CD14-positive monocyte (primary cell): ENCODE measurements around the gene P4HB. TPM values are rescaled to one million over a fixed set of nuclear protein-coding genes. Genes with fewer than 3 reads are reported as not detected.

ENCODE experiments used
- DNase-seq, 3 donors: peaks; one replicate each; pipeline ENCODE4 v3.0.0-alpha.2; 2011 to 2022
- H2AFZ ChIP-seq: 2 replicates; pipeline ENCODE4 v1.6.0; 2012; ENCODE audit warnings: mild to moderate bottlenecking, low read depth, low read length, inconsistent platforms; ENCODE audit not compliant: insufficient read depth, poor library complexity, severe bottlenecking
- H3K27ac ChIP-seq, 2 donors: 1 replicate in 1 of 2; 2 replicates in 1 of 2; pipeline ENCODE4 v1.5.1; 2012 to 2013; ENCODE audit warnings: low read length in 2 of 2, control low read depth in 1 of 2, inconsistent platforms in 1 of 2, low read depth in 1 of 2, mild to moderate bottlenecking in 1 of 2
- H3K27me3 ChIP-seq, 2 donors: one replicate each; pipeline versions ENCODE4 v1.6.0 to v1.6.1; 2011 to 2013; ENCODE audit warnings: low read length in 2 of 2; ENCODE audit not compliant: control insufficient read depth in 2 of 2, insufficient read depth in 2 of 2
- H3K36me3 ChIP-seq, 2 donors: replicated peaks in 1 of 2; 1 replicate in 1 of 2; 2 replicates in 1 of 2; pipeline versions ENCODE4 v1.5.1 to v1.6.1; 2012 to 2013; ENCODE audit warnings: low read length in 2 of 2, control low read depth in 1 of 2, inconsistent platforms in 1 of 2, mild to moderate bottlenecking in 1 of 2; ENCODE audit not compliant: insufficient read depth in 2 of 2, control insufficient read depth in 1 of 2
- H3K4me1 ChIP-seq, 2 donors: 1 replicate in 1 of 2; 2 replicates in 1 of 2; pipeline versions ENCODE4 v1.5.1 to v1.6.1; 2012 to 2013; ENCODE audit warnings: low read length in 2 of 2, control low read depth in 1 of 2, inconsistent platforms in 1 of 2, mild to moderate bottlenecking in 1 of 2, moderate library complexity in 1 of 2; ENCODE audit not compliant: insufficient read depth in 2 of 2, control insufficient read depth in 1 of 2
- H3K4me2 ChIP-seq: replicated peaks from 2 replicates; pipeline ENCODE3; 2012; ENCODE audit warnings: low read length, moderate library complexity, mild to moderate bottlenecking; ENCODE audit not compliant: poor library complexity, severe bottlenecking; ENCODE audit errors: extremely low read depth
- H3K4me3 ChIP-seq, 3 experiments: fragments of 200-600 bp in 1 of 3; sonication (generic) in 1 of 3; replicated peaks in 1 of 3; 1 replicate in 2 of 3; 2 replicates in 1 of 3; pipeline ENCODE4 v1.5.1; 2011 to 2013; ENCODE audit warnings: low read length in 3 of 3, mild to moderate bottlenecking in 3 of 3, control low read depth in 2 of 3, low read depth in 2 of 3, inconsistent platforms in 1 of 3, moderate library complexity in 1 of 3
- H3K79me2 ChIP-seq: 2 replicates; pipeline ENCODE4 v1.6.0; 2012; ENCODE audit warnings: mild to moderate bottlenecking, control low read depth, inconsistent platforms, low read length, moderate library complexity; ENCODE audit not compliant: insufficient read depth
- H3K9ac ChIP-seq: 2 replicates; pipeline ENCODE4 v1.6.0; 2017; ENCODE audit warnings: low read length, mild to moderate bottlenecking; ENCODE audit not compliant: insufficient read depth, poor library complexity, severe bottlenecking
- H3K9me3 ChIP-seq, 2 donors: replicated peaks in 1 of 2; 1 replicate in 1 of 2; 2 replicates in 1 of 2; pipeline versions ENCODE4 v1.5.1 to v1.6.1; 2012 to 2013; ENCODE audit warnings: low read length in 2 of 2, control low read depth in 1 of 2; ENCODE audit not compliant: control insufficient read depth in 1 of 2, insufficient read depth in 1 of 2
- H4K20me1 ChIP-seq: 2 replicates; pipeline ENCODE4 v1.6.0; 2012; ENCODE audit warnings: mild to moderate bottlenecking, low read length, control low read depth, moderate library complexity; ENCODE audit not compliant: insufficient read depth
- H3K27ac Mint-ChIP-seq, 7 donors: one replicate each; pipeline ENCODE4 v1.8.0; 2020; ENCODE audit warnings: mild to moderate bottlenecking in 7 of 7, mixed read lengths in 7 of 7, moderate library complexity in 6 of 7, inconsistent platforms in 2 of 7
- H3K27me3 Mint-ChIP-seq, 3 donors: one replicate each; pipeline ENCODE4 v1.8.0; 2021 to 2022; ENCODE audit warnings: low read depth in 3 of 3, mild to moderate bottlenecking in 3 of 3, mixed read lengths in 3 of 3, moderate library complexity in 3 of 3, inconsistent platforms in 1 of 3
- H3K36me3 Mint-ChIP-seq, 2 donors: one replicate each; pipeline ENCODE4 v1.8.0; 2020; ENCODE audit warnings: mixed read lengths in 2 of 2, inconsistent platforms in 1 of 2, mild to moderate bottlenecking in 1 of 2
- H3K4me1 Mint-ChIP-seq: one replicate; pipeline ENCODE4 v1.8.0; 2020; ENCODE audit warnings: mild to moderate bottlenecking, mixed read lengths
- H3K4me3 Mint-ChIP-seq, 2 donors: one replicate each; pipeline ENCODE4 v1.8.0; 2020; ENCODE audit warnings: mild to moderate bottlenecking in 2 of 2, mixed read lengths in 2 of 2, moderate library complexity in 1 of 2
- H3K9me3 Mint-ChIP-seq, 7 donors: one replicate each; pipeline ENCODE4 v1.8.0; 2020 to 2022; ENCODE audit warnings: mixed read lengths in 7 of 7, mild to moderate bottlenecking in 6 of 7, moderate library complexity in 6 of 7, inconsistent platforms in 2 of 7
- CTCF ChIP-seq: fragments of 200-600 bp; IDR thresholded peaks from one replicate; pipeline ENCODE4 v1.8.0; 2022; ENCODE audit warnings: antibody characterized with exemption, mild to moderate bottlenecking
- WGBS: methylation state at CpG from one replicate; pipeline ENCODE4 v1.1.5; 2013; ENCODE audit warnings: missing lambda C conversion rate; ENCODE audit not compliant: insufficient coverage; 5-methylcytosine and 5-hydroxymethylcytosine counted together
- intact Hi-C, 2 donors: fragments of 100-400 bp; cut with micrococcal nuclease; formaldehyde crosslinking; loops; one replicate each; pipeline versions ENCODE4 v1.15.0 to v1.15.1; 2023
- polyA plus RNA-seq, 3 donors: library from polyadenylated mRNA; depleted of rRNA in 1 of 3; unstranded in 2 of 3; stranded (reverse) in 1 of 3; fragments of 300-500 nt in 2 of 3; fragments of >200 nt in 1 of 3; fragmentation: Illumina TruSeq in 2 of 3; gene quantifications; 1 replicate in 2 of 3; 2 replicates in 1 of 3; pipeline ENCODE4 v1.2.3, GENCODE V29; 2012 to 2021

P4HB gene
- polyA plus RNA-seq, 3 donors = 108 to 297 (median 291) TPM

- H4K20me1 ChIP-seq = peaks cover 55% of the 10 kb centered on the region
- no peak overlapping the region for H3K4me2 ChIP-seq
- no peak overlapping the region for H3K4me3 ChIP-seq
- H2AFZ ChIP-seq = no peak overlapping the region
- H3K79me2 ChIP-seq = peaks cover 50% of the 10 kb centered on the region
- no peak overlapping the region for H3K27ac ChIP-seq
- no peak for TF ChIP-seq CTCF
- H3K9me3 ChIP-seq = no peaks in the 10 kb centered on the region
- no peaks in the 10 kb centered on the region for H3K27me3 ChIP-seq
- H3K27me3 Mint-ChIP-seq = peaks cover 0 to 3% (median 0%) of the 10 kb centered on the region in 3 donors
- H3K36me3 Mint-ChIP-seq = peaks cover 59 to 89% of the 10 kb centered on the region in 2 donors
- H3K4me1 ChIP-seq = no peaks in the 10 kb centered on the region
- H3K36me3 ChIP-seq = peaks cover 81 to 84% of the 10 kb centered on the region in 2 donors
- DNase-seq = no peak
- H3K4me1 Mint-ChIP-seq = no peaks in the 10 kb centered on the region
- H3K9ac ChIP-seq = no peak overlapping the region
- H3K27ac Mint-ChIP-seq = no peak overlapping the region
- peaks cover 0 to 2% (median 0%) of the 10 kb centered on the region in 7 donors for H3K9me3 Mint-ChIP-seq
- intact Hi-C loops = no loop called here
- no peak overlapping the region for H3K4me3 Mint-ChIP-seq
- no CpG with 5 or more reads among the region's 12 CpGs for WGBS
Observed at GRCh38 chr17:81849457-81849856, 10.9 kb downstream of the P4HB start.

- Histone ChIP-seq H2AFZ (no peak overlapping the region), H4K20me1 (peaks cover 45% of the 10 kb centered on the region), H3K4me2 (no peak overlapping the region), H3K4me1 (no peaks in the 10 kb centered on the region), H3K9me3 (no peaks in the 10 kb centered on the region), H3K9ac (no peak overlapping the region), H3K4me3 (no peak overlapping the region), H3K79me2 (peaks cover 25% of the 10 kb centered on the region), H3K36me3 (peaks cover 78% of the 10 kb centered on the region in 2 donors), H3K27ac (peak overlapping the region in 1 of 2 donors; percentile 26), H3K27me3 (no peaks in the 10 kb centered on the region)
- 94% methylated on average over 24 of the region's 24 CpGs for WGBS
- intact Hi-C loops = no loop called here
- H3K9me3 Mint-ChIP-seq = peaks cover 0 to 2% (median 0%) of the 10 kb centered on the region in 7 donors
- TF ChIP-seq CTCF = no peak
- peak overlapping the region in 6 of 7 donors; percentile 4 to 61 (median 38) for H3K27ac Mint-ChIP-seq
- H3K4me3 Mint-ChIP-seq = no peak overlapping the region
- peaks cover 1% of the 10 kb centered on the region for H3K4me1 Mint-ChIP-seq
- DNase-seq = no peak
- H3K36me3 Mint-ChIP-seq = peaks cover 59 to 88% of the 10 kb centered on the region in 2 donors
- H3K27me3 Mint-ChIP-seq = no peaks in the 10 kb centered on the region
Observed at GRCh38 chr17:81846743-81847689, 13.3 kb downstream of the P4HB start.
